Measurements from ENCODE around the gene CLEC20A.

Gene CLEC20A

DNA sequence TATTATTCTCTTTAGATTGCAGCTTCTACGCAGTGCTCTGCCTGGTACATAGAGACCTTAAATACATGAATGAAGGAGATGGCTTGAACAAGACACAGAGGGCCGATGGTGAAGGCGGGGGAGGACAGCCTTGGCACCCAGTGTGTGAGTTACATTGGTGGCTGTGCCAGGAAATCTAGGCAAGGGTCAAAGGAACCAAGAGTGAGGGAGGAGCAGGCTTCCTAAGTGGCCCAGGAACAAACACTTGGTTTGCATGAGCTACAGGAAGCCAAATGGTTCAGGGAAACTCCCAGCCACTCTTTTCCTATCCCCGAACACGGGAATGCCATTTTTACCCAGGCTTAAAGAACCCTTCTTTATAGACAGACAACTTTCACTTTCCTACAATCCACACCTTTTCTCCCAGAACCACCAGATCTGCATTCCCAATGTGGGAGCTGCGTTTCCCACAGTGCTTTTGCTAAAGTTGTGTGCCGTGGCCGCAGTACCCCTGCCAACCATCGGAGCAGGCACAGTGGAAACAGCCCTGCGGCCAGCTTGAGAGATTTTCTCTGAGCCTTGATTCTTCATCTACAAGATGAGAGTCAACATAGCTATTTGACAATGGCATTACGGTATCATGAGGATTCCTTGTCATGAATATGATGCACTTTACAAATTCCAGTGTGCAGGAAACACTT is 3.5 kb upstream of the CLEC20A start:
- no peak for DNase-seq (ENCODE audit: low spot score)

DNA sequence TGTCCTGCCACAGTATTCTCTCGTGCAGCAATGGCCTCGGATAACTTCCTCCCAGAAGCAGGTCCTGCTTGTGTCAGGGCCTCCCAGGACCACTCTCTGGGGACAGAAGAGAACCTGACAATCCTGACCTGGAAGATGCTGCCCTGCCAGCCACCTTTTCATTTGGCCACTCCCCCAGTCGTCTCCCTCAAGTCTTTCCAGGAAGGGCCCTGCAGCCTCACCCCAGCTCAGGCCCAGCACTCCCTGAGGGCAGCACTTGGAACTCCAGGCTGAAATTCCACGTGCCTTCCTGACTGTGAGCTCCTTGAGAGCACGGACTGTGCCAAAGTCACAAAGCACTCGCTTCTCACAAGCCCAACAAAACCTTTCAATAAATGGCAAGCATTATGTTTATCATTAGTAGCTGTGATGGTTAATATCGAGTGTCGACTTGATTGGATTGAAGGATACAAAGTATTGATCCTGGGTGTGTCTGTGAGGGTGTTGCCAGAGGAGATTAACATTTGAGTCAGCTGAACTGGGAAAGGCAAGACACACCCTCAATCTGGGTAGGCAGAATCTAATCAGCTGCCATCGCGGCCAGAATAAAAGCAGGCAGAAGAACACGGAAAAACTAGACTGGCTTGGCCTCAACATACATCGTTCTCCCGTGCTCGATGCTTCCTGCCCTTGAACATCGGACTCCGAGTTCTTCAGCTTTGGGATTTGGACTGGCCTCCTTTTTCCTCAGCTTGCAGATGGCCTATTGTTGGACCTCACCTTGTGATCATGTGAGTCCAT is 2.3 kb upstream of the CLEC20A start:
- DNase-seq (ENCODE audit: low spot score), result no peak

DNA sequence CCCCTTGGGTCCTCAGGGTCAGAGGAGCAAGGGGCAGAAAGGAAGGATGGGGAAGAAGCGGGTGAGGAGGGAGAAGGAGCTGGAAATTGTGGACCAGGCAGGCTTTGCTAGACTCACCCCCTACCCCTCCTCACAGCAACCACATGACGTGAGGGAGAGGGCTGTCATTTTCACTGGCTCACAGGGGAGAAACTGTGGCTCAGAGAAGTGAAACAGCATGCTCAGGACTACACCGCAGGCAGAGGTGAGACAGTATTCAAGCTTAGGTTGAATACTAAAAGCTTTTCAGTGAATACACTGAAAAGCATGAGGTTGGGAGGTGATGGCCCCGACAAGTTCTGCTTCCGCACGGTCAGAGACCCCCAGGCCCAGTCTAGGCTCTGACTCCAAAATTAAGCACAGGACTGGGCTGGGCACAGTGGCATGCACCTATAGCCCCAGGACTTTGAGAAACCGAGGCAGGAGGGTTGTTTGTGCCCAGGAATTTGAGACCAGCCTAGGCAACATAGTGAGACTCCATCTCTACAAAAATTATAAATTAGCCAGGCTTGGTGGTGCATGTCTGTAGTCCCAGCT is 1.2 kb upstream of the CLEC20A start:
- DNase-seq (ENCODE audit: low spot score), result no peak

DNA sequence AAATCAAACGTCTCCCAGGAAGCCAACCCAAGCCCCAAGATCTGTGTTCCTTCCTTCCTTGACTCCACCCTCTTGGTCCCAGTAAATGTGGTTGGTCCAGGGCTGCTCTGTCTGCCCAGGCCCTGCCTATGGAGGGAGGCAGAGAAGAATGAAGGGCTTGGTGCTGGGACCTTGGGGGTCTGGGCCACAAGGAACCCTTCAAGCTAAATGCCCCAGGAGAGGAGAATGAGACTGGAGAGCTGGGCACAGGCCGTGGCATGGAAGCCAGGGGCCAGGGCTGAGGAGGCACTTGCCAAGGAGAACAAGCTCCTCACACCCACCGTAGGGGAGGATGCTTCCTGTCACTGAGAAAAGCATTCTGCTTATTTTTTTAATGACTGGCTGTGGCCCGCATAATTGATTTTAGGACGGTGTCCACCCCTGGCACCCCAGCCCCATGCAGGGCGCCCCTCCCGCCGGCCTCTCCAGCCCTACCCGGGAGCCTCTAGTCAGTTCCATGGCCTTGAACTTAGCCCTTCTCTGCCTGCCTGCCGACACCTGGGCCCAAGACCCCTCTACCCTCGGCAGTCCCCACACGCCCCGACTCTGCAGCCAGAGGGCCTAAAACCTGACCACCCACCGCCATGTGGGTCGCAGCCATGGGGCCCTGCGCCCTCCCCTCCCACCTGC is 889 bp downstream of the CLEC20A start:
- DNase-seq (ENCODE audit: low spot score), result no peak

DNA sequence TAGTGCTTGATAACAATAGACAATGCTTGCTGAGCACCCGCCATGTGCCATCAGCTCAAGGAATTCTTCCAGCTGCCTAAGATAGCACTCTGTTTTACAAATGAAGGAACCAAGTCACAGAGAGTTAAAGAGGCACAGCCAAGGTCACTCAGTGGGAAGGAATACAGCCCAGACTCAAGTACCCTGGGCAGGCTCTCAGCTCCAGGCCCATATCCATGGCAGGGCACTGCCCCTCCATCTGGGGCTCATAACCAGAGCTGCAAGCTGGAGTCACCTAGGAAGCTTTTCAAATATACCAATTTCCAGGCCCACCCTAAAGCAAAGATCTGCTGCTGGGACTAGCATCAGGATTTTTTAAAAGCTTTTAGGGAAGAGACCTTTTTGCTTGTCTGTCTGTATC is 1.6 kb downstream of the CLEC20A start:
- DNase-seq (ENCODE audit: low spot score), result no peak

DNA sequence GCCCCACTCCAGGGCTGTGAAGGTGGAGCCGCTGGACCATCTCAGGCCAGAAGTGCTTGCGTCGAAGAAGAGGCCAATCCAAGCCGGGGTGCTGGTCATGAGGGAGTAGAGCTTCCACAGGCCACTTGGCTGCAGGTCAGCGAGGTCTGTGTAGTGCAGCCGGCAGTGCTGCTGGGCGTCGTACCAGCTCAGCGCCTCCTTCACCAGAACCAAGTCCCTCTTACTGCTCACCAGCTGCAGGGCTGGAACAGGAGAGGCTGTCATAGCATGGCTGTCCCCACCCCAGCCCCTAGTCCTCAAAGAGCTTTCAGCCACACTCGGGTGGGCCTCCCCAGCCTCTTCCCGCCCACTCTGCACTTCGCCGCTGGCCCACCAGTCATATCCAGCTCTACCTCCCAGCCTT is 2.2 kb downstream of the CLEC20A start:
- no peak for DNase-seq (ENCODE audit: low spot score)

- no peak for DNase-seq (ENCODE audit: low spot score)
Observed at GRCh38 chr1:178493301-178493741, 3.4 kb downstream of the CLEC20A start.

- DNase-seq (ENCODE audit: low spot score), result no peak
Observed at GRCh38 chr1:178492341-178492740, 4.4 kb downstream of the CLEC20A start.

DNA sequence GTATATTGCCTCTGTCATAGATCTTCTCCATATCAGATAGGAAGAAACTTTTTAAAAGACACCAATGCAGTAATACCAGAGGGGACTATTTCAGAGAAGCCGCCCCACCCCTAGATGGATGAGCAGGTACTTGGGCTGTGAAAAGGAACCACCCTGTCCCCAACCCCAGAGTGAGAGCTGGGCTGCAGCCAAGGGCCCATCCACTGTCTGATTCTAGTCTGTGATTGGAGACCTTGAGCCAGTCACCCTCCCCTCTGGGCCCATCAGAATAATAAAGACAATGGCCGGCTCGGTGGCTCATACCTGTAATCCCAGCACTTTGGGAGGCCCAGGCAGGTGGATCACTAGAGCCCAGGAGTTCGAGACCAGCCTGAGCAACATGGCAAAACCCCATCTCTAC is 5.0 kb downstream of the CLEC20A start:
- DNase-seq (ENCODE audit: low spot score), result no peak

- DNase-seq (ENCODE audit: low spot score), result no peak
Observed at GRCh38 chr1:178490967-178491366, 5.8 kb downstream of the CLEC20A start.

- DNase-seq (ENCODE audit: low spot score), result no peak
Observed at GRCh38 chr1:178490136-178490535, 6.6 kb downstream of the CLEC20A start.

DNA sequence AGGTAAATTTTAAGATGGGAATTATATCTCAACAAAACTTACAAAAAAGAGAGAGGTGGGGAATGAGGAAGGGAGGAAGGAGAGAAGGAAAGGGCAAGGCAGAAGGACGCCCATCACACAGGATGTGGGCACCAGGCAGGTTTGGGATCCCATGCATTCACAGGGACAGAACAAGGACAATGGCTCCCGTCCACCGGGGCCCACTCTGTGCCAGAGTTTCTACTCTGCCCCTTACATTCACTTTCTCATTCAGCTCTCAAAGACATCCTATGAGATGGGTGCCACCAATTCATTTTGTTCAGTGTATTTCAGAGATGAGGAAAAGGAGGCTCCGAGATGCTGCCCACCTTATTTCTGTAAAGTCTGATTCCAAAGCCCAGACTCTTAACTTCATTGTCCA is 7.4 kb downstream of the CLEC20A start:
- DNase-seq (ENCODE audit: low spot score), result no peak

GRCh38 chr1:178488393-178488792 is 8.4 kb downstream of the CLEC20A start:
- no peak for DNase-seq (ENCODE audit: low spot score)

- DNase-seq (ENCODE audit: low spot score), result no peak
Observed at GRCh38 chr1:178487070-178487615, 9.6 kb downstream of the CLEC20A start.

DNA sequence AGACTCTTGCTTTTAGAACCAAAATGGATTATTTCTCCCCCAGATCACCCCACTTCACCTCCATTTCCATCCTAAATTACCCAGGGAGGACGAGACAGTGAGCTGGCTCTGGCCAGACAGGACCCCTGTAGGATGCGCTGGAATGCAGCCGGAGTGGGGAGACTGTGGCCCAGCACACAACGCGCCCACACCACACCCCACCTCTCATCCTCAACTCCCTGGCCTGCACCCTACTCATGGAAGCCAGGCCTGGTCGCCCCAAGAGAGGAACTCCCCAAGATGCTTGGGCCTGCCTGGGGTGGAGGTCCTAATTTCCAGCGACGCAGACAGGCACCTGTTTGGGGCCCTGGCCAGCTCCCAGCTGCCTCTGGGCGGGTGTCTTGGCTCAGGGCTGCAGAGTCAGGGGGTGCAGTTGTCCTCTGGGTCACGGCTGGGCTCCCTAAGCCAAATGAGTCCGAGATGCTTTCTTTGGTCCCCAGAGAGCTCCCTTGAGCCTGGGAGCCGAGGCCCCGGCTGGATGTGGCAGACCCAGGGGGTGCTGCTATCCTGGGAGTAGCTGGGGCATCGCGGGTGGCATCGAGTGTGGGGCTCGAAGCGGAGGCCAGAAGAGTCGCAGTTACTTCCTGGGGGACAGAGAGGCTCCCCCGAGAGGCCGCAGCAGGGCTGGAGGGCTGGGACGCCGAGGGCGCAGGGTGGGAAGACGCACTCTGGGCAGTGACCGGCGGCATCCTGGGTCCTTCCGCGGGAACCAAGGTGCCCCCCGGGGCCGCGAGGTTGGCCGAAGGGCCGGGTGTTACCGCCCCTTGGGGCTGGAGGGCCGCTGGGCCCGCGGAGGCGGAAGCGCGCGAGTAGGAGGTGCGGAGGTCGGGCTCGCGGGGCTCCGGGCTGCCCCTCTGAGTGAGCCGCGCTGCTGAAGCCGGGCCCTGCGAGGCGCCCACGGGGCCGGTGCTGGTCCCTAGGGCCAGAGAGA is 10.4 kb downstream of the CLEC20A start:
- no peak for DNase-seq (ENCODE audit: low spot score)

DNA sequence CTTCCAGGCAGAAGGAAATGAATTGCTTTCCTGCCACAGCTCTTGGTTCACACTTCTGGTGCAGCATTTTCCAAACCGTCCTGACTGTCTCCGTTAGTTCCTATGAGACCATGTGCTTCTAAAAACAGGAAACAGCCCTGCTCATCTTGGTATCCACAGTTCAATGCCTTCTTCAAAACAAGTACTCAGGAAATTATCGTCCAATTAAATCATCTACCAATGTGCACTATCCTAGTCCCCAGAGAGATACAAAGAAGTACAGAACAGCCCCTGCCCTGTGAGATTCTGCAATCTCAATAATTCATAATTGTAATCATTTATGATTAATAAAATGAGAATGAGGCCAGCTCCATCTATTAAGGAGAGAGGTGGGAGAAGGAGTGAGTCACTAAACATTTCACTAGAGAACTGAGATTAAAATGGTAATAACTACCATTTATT is 11.2 kb downstream of the CLEC20A start:
- no peak for DNase-seq (ENCODE audit: low spot score)

- no peak for DNase-seq (ENCODE audit: low spot score)
Observed at GRCh38 chr1:178484698-178485225, 12.0 kb downstream of the CLEC20A start.

- DNase-seq (ENCODE audit: low spot score), result no peak
Observed at GRCh38 chr1:178483251-178483957, 13.4 kb downstream of the CLEC20A start.

DNA sequence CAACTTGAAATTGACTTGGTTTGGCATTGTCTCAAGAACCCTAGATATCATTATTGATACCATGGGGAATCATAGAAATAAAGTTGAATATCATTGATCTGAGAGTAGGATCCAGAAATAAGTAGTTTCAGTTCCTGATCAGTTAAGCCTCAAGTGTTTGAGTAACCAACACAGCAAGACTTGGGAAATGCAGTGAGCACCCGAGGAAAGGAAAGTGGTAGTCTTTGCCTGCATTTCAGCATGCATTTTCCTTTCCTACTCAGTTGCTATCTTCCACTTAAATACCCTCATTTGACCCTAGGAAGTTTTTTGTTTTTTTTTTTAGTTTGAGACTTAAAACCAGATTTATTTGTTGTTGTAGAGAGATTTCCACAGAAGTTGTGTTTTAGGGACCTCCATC is 18.9 kb downstream of the CLEC20A start:
- DNase-seq (ENCODE audit: low spot score), result no peak

DNA sequence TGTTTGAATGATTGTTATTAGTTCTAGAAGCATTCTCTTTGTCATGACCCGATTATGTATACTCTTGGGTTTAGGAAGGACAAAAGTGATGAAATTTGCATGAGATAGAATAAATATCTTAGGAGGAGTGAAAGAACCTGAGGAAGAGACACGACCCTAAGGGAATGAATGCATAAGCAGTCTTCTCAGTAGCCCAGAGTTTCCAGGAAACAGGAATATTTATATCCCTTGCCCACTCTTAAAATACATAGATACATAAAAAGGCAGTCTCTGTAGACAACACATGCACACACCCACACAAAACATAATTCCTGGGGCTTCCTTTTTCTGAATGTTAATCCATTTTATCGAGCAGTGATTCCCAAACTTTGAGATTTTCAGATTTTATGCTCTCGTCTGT is 19.4 kb downstream of the CLEC20A start:
- DNase-seq (ENCODE audit: low spot score), result no peak

Data from LoVo (cell line).